ENCODE results near the gene HCLS1.
A peak's percentile ranks its signal among the peaks of the same experiment; 100 is the strongest.

Gene HCLS1

DNA sequence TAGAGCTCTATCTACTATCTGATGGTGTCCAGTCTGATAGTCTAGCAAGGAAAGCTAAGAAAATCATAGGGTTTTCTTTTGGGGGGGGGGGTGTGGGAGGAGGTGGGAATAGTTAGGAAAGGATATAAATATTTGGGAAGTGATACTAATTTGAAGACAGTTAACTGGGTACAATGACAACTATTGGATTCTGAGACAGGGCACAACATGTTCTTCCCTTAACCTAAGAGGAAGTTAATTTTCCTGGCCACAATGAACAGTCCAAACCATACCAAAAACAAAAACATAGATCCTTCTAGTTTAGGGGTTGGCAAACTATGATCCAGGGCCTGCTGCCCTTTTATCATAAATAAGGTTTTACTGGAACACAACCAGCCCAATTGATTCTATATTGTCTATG, 10.0 kb upstream of the HCLS1 start:
- peaks cover 49% of the 10 kb centered on the region for H3K36me3 Mint-ChIP-seq
- H3K4me1 Mint-ChIP-seq: no peaks in the 10 kb centered on the region
- H3K9me3 Mint-ChIP-seq: no peaks in the 10 kb centered on the region
- no peak overlapping the region for H3K27ac Mint-ChIP-seq
- H3K27me3 Mint-ChIP-seq: no peaks in the 10 kb centered on the region
- ATAC-seq (ENCODE audit: low read depth) (no peak), DNase-seq (ENCODE audit: low spot score in 2 of 2) (no peak)
- no peak overlapping the region for H3K4me3 Mint-ChIP-seq

DNA sequence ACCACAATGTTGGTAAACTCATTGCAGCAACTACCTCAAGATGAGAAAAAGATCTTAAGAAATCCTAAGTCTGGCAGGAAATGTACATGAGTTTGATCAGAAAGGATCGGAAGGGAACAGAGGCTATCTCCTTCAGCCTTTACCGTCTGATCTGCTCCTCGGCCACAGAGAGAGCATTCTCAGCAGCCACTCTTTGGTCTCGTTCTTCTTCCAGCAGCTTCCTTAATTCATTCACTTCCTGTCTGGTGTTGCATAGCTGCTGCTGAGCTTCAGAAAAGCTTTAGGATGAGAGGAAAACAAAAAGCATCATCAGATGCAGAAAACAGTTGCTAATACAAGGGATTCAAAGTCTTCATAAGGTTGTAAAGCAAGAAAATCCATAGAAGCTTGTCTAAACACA, 6.6 kb upstream of the HCLS1 start:
- Mint-ChIP-seq H3K4me1 (no peaks in the 10 kb centered on the region), H3K4me3 (no peak overlapping the region), H3K27me3 (no peaks in the 10 kb centered on the region), H3K27ac (no peak overlapping the region), H3K36me3 (peaks cover 51% of the 10 kb centered on the region), H3K9me3 (no peaks in the 10 kb centered on the region)
- ATAC-seq (ENCODE audit: low read depth) (no peak), DNase-seq (ENCODE audit: low spot score in 2 of 2) (no peak)

DNA sequence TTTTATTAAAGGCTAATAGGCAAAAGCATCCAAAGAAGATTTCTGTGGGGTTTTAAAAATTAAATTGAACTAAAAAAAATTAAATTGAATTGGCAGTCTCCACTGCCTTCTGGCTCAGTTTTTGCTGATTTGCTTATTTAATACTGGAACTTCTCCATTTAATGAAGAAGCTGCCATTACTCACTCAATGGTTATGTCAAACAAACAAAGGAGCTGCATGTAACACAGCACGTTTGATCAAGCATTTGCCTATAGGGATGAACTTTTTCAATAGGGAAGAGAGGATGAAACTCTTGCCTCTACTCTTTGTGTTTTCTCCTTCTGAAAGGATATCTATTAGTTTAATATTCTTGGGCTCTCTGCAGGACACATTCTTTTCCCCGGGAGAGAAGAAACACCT, 4.8 kb upstream of the HCLS1 start:
- no peak overlapping the region for H3K4me3 Mint-ChIP-seq
- H3K4me1 Mint-ChIP-seq: peaks cover 7% of the 10 kb centered on the region
- no peaks in the 10 kb centered on the region for H3K27me3 Mint-ChIP-seq
- no peaks in the 10 kb centered on the region for H3K9me3 Mint-ChIP-seq
- DNase-seq (ENCODE audit: low spot score in 2 of 2) (no peak), ATAC-seq (ENCODE audit: low read depth) (no peak)
- peak overlapping the region; percentile 11 for H3K27ac Mint-ChIP-seq
- peaks cover 42% of the 10 kb centered on the region for H3K36me3 Mint-ChIP-seq

DNA sequence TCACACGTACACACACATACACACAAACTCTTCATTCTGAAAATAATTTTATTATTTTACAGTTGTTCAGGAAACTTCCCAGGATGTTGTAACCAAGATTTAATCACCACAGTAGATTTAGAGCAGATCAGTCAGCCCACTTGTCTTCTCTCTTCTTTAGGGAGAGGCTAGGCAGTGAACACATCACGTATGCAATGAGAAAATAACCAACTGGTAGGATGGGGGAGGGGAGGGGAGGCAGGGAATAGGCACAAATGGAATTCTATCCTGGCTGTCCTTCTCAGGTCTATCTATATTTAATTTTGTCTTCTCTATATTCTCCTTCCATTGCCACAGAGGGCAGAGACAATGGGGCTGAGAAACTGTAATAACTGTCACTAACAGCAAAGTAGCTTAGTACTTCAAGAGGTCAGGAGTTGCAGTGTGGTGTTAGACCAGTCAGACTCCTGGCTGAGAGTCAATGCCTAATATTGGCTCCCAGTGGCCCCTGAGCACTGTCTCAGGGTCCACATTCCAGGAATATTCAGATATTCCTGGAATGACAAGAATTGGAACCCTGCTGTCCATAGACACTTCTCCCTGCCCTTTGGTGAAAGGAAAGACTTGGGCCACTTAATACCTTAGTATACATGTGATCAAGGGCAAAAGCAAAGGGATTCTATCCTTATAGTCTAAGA, 2.6 kb upstream of the HCLS1 start:
- Mint-ChIP-seq H3K27me3 (no peaks in the 10 kb centered on the region), H3K4me3 (no peak overlapping the region), H3K27ac (no peak overlapping the region), H3K36me3 (peaks cover 38% of the 10 kb centered on the region), H3K9me3 (no peaks in the 10 kb centered on the region), H3K4me1 (peaks cover 19% of the 10 kb centered on the region)
- no peak for DNase-seq (ENCODE audit: low spot score in 2 of 2)
- ATAC-seq (ENCODE audit: low read depth): no peak

DNA sequence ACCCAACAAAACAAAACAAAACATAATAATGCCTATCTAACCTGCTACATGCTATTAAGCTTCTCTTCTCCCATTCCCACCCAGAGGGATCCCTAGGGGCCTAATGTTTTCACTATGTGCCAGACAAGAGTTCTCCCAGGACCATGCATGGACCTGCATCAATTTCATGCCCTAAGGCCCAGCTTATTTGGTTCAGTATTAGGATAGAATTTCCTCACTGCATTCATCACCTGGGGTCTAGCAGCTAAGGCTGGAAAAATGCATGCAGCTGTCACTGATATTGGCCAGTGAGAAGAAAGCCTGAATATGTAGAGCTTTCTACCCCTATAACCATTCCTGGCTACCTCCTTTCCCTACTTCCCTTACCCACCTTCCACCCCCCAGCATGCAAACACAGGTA, 2.0 kb upstream of the HCLS1 start:
- H3K4me3 Mint-ChIP-seq: no peak overlapping the region

DNA sequence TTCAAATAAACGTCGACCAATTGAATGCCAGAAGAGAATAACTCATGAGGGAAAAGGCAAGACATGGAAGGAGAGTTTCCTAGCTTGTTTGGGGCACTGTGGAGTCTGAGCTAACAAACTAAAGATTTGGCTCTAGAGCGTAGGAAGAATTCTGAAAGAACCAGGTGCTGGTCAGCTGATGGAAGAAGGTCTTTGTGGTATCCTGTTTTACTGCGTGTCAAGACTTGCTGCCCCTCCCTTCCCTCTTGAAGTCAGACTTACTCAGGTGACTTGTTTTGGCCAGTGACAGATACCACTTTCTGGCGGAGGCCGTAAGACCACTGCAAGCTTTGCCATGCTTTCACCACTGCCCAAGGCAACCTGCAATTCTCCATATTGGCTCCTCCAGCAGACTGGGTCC, 673 bp upstream of the HCLS1 start:
- ATAC-seq (ENCODE audit: low read depth) (peak; percentile 5), DNase-seq (ENCODE audit: low spot score in 2 of 2) (no peak)
- peaks cover 35% of the 10 kb centered on the region for H3K4me1 Mint-ChIP-seq
- peak overlapping the region; percentile 99 for H3K27ac Mint-ChIP-seq
- no peaks in the 10 kb centered on the region for H3K27me3 Mint-ChIP-seq
- H3K9me3 Mint-ChIP-seq: no peaks in the 10 kb centered on the region
- H3K4me3 Mint-ChIP-seq: no peak overlapping the region
- peaks cover 45% of the 10 kb centered on the region for H3K36me3 Mint-ChIP-seq

More for the DNA sequence above, 2.0 kb upstream of the HCLS1 start:
- Mint-ChIP-seq H3K27ac (peak overlapping the region; percentile 50), H3K9me3 (no peaks in the 10 kb centered on the region), H3K27me3 (no peaks in the 10 kb centered on the region), H3K36me3 (peaks cover 43% of the 10 kb centered on the region), H3K4me1 (peaks cover 24% of the 10 kb centered on the region)
- ATAC-seq (ENCODE audit: low read depth) (no peak), DNase-seq (ENCODE audit: low spot score in 2 of 2) (no peak)

DNA sequence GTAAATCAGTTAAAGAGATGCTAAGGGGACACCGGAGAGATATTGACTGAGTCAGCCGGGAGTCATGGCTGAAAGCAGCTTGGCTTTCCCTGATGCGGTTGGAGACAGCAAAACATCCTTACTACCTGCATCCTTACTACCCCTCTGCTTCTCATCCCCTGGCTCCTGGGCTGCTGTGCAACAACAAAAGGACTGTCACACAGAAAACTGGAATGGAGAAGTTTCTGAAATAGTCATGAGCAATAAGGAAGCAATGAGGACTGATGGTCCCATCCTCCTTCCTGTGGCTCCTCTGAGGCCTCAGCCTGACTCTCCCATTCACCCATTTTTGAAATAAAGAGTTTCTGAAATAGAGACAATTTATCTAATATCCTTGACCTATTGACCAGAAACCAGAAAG, 1.1 kb downstream of the HCLS1 start:
- Mint-ChIP-seq H3K4me3 (peak overlapping the region; percentile 99), H3K27me3 (no peaks in the 10 kb centered on the region), H3K4me1 (peaks cover 44% of the 10 kb centered on the region), H3K9me3 (no peaks in the 10 kb centered on the region), H3K27ac (peak overlapping the region; percentile 99), H3K36me3 (peaks cover 37% of the 10 kb centered on the region)
- ATAC-seq (ENCODE audit: low read depth) (no peak), DNase-seq (ENCODE audit: low spot score in 2 of 2) (no peak)

DNA sequence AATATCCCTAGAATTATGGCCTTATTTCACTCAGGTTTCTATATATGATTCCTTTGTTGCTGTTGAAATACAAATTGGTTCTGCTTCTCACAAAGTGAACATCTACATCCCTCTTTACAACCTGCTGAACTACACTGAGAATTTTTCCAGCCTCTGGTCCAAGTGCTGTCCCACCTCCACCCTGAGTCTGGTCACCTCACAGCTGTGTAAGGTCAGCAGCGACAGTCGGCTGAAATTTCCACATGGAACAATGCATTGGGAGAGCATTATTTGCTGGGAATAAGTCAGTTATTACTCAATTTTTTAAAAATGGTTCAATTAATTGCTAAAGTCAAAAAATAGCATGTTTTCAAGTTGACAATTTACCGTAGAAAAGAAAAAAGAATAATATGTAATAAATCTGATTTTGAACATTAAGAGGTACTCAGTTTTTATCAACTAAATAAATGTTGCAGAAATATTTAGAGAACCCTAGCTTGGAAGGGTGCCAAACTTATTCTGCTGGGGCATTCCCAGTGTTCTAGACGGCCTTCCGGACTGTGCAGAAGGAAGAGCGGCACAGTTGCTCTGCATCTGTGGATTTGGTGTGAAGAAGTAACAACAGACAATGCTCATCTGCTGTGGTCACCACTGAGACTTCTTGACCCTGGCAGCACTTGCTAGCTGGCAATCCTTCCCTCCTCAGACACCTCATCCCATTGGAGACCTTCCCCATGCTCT, 1.8 kb downstream of the HCLS1 start:
- no peaks in the 10 kb centered on the region for H3K9me3 Mint-ChIP-seq
- H3K27ac Mint-ChIP-seq: peak overlapping the region; percentile 99
- H3K27me3 Mint-ChIP-seq: no peaks in the 10 kb centered on the region
- ATAC-seq (ENCODE audit: low read depth): no peak
- peaks cover 36% of the 10 kb centered on the region for H3K36me3 Mint-ChIP-seq
- peaks cover 48% of the 10 kb centered on the region for H3K4me1 Mint-ChIP-seq
- DNase-seq (ENCODE audit: low spot score in 2 of 2): no peak
- peak overlapping the region; percentile 99 for H3K4me3 Mint-ChIP-seq

DNA sequence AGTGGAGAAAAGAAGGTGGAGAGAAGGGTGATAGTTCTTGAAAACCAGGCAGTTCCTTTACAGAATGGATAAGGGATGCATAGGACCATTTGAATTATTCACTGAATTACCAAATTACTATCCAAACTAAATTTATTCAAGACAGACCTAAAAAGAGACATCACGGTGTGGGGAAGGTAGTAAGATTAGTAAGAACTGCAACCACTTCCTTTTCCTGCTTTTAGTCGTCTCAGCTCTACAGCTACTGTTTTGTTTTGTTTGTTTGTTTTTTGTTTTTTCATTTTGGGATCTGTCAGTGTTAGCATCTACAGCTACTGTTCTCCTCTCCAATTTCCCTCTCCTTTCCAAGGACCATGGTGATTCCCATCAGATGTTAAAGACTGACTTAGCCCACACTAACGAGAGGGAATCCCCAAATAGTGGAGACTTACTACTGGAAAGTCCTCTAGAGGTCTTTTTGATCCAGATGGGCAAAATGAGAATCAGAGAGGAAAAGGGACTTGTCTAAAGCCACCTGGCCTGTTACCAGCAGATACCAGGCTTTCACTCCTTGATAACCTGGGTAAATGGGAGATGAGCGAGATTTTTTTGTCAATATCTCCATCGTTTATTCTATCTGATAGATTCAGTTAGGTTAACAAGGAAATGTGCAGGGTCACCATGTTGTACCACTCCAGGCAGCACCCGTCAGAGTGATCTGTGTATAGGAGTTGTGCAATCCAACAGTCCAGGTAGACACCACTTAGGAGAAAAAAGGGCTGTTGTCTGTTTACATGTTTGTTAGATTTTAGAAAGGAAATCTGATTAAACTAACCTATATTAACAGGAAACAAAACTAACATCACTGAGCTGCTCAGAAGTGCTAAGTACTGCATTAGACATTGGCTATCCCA, 6.0 kb downstream of the HCLS1 start:
- peak; percentile 37 for ATAC-seq (ENCODE audit: low read depth)

DNA sequence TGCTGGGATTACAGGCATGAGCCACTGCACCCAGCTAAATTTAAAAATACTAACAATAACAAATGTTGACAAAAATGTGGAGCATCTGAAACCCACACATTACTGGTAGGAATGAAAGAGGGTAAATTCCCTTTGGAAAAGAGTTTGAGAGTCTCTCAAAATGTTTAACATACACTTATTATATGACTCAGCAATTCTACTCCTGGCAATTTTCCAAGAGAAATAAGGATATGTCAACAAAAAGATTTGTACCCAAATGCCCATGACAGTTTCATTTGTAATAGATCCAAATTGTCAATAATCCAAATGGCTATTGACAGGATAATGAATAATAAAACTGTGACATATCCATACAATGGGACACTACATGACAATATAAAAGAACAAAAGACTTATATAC, 9.0 kb downstream of the HCLS1 start:
- no peak overlapping the region for H3K27ac Mint-ChIP-seq
- peaks cover 20% of the 10 kb centered on the region for H3K36me3 Mint-ChIP-seq
- no peaks in the 10 kb centered on the region for H3K9me3 Mint-ChIP-seq
- DNase-seq (ENCODE audit: low spot score in 2 of 2): no peak
- no peak for ATAC-seq (ENCODE audit: low read depth)
- H3K4me3 Mint-ChIP-seq: no peak overlapping the region
- H3K27me3 Mint-ChIP-seq: no peaks in the 10 kb centered on the region
- H3K4me1 Mint-ChIP-seq: peaks cover 21% of the 10 kb centered on the region

More for the DNA sequence above, 6.0 kb downstream of the HCLS1 start:
- no peak for DNase-seq (ENCODE audit: low spot score in 2 of 2)
- Mint-ChIP-seq H3K4me1 (peaks cover 45% of the 10 kb centered on the region), H3K36me3 (peaks cover 35% of the 10 kb centered on the region), H3K27ac (peak overlapping the region; percentile 80), H3K4me3 (peak overlapping the region; percentile 6), H3K27me3 (no peaks in the 10 kb centered on the region), H3K9me3 (no peaks in the 10 kb centered on the region)

DNA sequence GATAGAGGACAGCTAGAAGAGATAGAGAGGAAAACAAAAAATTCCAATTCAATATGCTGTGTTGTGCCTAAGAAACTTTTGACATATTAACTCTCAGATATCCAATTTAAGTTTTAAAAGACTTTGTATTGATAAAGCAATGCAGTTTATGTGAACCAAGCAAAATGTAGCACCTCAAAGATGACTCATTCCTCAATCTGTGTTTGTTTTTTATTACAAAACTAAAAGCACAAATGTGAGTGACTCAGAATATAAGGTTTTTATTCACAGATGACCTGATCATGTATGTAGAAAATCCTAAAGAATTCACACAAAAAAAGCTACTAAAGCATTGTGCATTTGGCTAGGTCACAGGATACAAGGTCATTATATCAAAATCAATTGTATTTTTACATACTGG, 11.1 kb downstream of the HCLS1 start:
- Mint-ChIP-seq H3K9me3 (no peaks in the 10 kb centered on the region), H3K4me1 (peaks cover 11% of the 10 kb centered on the region), H3K27me3 (no peaks in the 10 kb centered on the region), H3K27ac (no peak overlapping the region), H3K36me3 (peaks cover 18% of the 10 kb centered on the region), H3K4me3 (no peak overlapping the region)
- DNase-seq (ENCODE audit: low spot score in 2 of 2): no peak
- ATAC-seq (ENCODE audit: low read depth): no peak

DNA sequence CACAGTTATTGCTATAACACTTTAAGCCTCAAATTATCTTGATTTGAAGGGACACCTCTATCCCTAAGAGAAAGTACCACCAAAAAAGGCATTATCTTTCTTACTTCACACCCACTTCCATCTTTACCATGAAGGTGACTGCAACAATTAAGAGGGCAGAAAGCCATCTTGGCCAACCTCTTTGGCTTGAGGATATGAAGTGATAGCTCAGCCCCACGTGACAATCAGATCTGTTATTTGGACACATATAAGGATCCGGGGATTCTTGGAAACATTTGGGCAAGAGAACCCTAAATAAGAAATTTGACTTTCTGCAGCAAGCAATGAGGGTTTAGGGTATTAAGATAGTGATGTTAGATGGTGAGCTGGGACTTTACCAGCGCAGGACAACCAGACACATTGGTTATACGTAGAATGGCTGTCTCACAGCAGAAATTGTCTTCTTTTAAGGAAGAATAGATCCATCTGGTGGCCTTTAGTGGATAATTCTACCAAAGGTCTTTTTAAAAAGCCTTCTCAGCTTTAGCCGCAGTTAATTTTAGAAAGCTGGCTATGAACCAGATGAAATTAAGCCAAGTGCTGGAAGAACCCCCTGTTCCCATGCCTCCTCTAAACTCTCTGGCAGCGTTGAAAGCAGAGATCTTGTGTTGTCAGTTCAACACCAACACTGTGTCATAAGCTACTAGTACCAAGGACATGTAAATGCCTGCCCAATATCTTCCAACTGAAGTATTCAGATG, 12.3 kb downstream of the HCLS1 start:
- Mint-ChIP-seq H3K27ac (peak overlapping the region; percentile 31), H3K9me3 (no peaks in the 10 kb centered on the region), H3K4me1 (peaks cover 7% of the 10 kb centered on the region), H3K27me3 (no peaks in the 10 kb centered on the region), H3K36me3 (peaks cover 26% of the 10 kb centered on the region), H3K4me3 (no peak overlapping the region)
- DNase-seq (ENCODE audit: low spot score in 2 of 2) (no peak), ATAC-seq (ENCODE audit: low read depth) (no peak)

DNA sequence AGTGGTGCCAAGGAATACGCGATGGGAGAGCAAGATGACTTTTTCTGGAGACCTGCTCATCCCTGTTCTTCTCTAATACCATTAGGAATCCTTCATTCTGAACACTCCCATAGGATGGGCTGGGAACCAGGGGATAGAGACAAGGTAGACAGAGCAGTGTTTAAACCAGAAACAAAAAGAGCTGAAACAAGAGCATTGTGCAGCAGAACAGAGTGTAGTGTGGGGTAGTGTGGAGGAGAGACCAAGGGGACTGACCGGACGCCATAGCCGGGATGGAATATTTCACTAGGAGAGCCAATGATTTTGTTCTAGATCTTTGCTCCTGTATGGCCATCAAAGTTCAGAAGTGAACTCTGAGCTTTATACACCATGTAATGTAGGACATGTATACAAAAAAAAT, 15.6 kb downstream of the HCLS1 start:
- DNase-seq (ENCODE audit: low spot score in 2 of 2) (no peak), ATAC-seq (ENCODE audit: low read depth) (no peak)
- H3K4me1 Mint-ChIP-seq: peaks cover 3% of the 10 kb centered on the region
- H3K9me3 Mint-ChIP-seq: no peaks in the 10 kb centered on the region
- H3K4me3 Mint-ChIP-seq: no peak overlapping the region
- H3K27me3 Mint-ChIP-seq: no peaks in the 10 kb centered on the region
- H3K27ac Mint-ChIP-seq: no peak overlapping the region
- H3K36me3 Mint-ChIP-seq: peaks cover 32% of the 10 kb centered on the region
